GM10266 (cell line): ENCODE measurements around the gene SIK3.

Experiments
- DNase-seq: peaks from one replicate; pipeline ENCODE4 v3.0.0; 2012; ENCODE audit errors: extremely low spot score
- TF ChIP-seq, protein P1 (sequence below): IDR thresholded peaks from 2 replicates; pipeline ENCODE4 v1.5.1; 2012; ENCODE audit warnings: mild to moderate bottlenecking, low read depth; ENCODE audit not compliant: control insufficient read depth, insufficient read depth; ENCODE audit errors: missing control alignments

SIK3 gene

GRCh38 chr11:117061256-117061655 is 37.0 kb downstream of the SIK3 start:
- TF ChIP-seq, protein P1, sequence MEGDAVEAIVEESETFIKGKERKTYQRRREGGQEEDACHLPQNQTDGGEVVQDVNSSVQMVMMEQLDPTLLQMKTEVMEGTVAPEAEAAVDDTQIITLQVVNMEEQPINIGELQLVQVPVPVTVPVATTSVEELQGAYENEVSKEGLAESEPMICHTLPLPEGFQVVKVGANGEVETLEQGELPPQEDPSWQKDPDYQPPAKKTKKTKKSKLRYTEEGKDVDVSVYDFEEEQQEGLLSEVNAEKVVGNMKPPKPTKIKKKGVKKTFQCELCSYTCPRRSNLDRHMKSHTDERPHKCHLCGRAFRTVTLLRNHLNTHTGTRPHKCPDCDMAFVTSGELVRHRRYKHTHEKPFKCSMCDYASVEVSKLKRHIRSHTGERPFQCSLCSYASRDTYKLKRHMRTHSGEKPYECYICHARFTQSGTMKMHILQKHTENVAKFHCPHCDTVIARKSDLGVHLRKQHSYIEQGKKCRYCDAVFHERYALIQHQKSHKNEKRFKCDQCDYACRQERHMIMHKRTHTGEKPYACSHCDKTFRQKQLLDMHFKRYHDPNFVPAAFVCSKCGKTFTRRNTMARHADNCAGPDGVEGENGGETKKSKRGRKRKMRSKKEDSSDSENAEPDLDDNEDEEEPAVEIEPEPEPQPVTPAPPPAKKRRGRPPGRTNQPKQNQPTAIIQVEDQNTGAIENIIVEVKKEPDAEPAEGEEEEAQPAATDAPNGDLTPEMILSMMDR, result no peak
- no peak for DNase-seq

- TF ChIP-seq, protein P1, result no peak
These were observed 38.5 kb downstream of the SIK3 start for GRCh38 chr11:117059611-117060148.

DNA sequence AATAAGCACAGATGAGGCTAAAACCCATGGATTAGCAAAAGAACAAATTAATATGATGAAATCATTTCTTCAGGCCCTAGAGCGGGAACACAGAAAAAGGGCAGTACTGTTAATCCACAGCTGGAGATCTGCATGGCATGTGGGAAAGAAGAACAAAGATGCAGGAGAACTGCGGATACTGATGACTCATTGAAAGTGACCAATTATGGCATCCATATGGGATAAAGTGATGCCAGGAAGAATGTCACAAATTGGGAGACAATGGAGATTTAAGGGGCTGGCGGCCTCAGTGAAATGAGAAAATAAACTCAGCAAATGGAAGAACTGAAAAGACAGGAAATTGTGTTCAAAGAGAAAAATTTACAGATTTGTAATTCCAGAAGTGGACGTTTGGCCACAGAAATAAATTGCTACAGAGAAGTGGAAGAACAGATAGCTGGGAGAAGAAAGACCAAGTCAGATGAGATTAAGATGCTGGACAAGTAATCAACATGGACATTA is 39.4 kb downstream of the SIK3 start:
- no peak for DNase-seq
- TF ChIP-seq, protein P1, result no peak

More at GRCh38 chr11:117059611-117060148, 38.5 kb downstream of the SIK3 start:
- DNase-seq, result no peak

DNA sequence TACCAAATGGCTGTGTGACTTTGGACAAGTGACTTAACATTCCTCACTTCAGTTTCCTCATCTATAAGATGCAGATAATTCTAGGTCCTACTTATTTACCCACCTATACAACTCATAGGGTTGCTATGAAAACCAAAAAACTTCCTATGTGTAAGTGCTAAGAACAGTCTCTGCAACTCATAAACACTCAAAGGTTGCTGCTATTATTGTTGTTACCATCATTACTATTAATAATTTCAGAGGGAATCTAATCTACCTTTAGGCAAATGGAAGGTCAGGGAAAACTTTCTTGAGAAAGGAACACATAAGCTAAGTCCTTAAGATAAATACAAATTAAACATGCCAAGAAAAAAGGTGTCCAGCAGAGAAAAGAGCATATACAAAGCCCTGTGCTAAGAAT is 40.5 kb downstream of the SIK3 start:
- DNase-seq, result no peak
- TF ChIP-seq, protein P1, result no peak

GRCh38 chr11:117057317-117057716 is 40.9 kb downstream of the SIK3 start:
- no peak for DNase-seq
- TF ChIP-seq, protein P1, result no peak

- TF ChIP-seq, protein P1, result no peak
- no peak for DNase-seq
These were observed 42.8 kb downstream of the SIK3 start for GRCh38 chr11:117055469-117055868.

GRCh38 chr11:117054382-117054781 is 43.8 kb downstream of the SIK3 start:
- TF ChIP-seq, protein P1, result no peak
- DNase-seq, result no peak
